Left cardiac atrium (tissue), 4 donors: ENCODE measurements around the gene SLIT3. TPM values are rescaled to one million over a fixed set of nuclear protein-coding genes. Genes with fewer than 3 reads are reported as not detected.
"Not testable (repeated sequence)": the region's sequence is repeated elsewhere in the genome, so short reads cannot be mapped to it uniquely, and the experiment has no call there.

Experiments
- ATAC-seq, 2 donors: fragments of 200-7000 bp; cut with Tn5 transposase; one replicate each; pipeline ENCODE4 v1.9.1; 2020; ENCODE audit warnings: mild to moderate bottlenecking in 2 of 2, moderate library complexity in 2 of 2
- DNase-seq: peaks from one replicate; pipeline ENCODE4 v3.0.0-alpha.2; 2020
- intact Hi-C, 2 donors: fragments of 100-400 bp; cut with DNase I; formaldehyde crosslinking; loops; one replicate each; pipeline versions ENCODE4 v1.14.1 to v1.15.1; 2022 to 2023
- total RNA-seq, 2 donors: library from RNA; stranded (reverse); fragmentation: NEBNext Ultra II Directional; extraction: Animal tissue kit (Norgen Biotek cat#: 25700); gene quantifications; one replicate each; pipeline ENCODE4 v1.2.1, GENCODE V29; 2021
- donor health status: DM: no; HTN: yes; CAD: no.
- donor health status: DM: no; HTN: yes; CAD: no; lungs with severe emphysema.
- donor health status: DM: yes; HTN: yes; CAD: no.
- donor health status: Dilated cardiomyopathy.

Gene SLIT3
- total RNA-seq, 2 donors from 2014 or later: 71.1 to 117 TPM

GRCh38 chr5:168663276-168664004, 637.5 kb downstream of the SLIT3 start:
- ATAC-seq (no peak), DNase-seq (no peak)
- intact Hi-C loops: no loop called here

GRCh38 chr5:168661593-168662485, 639.1 kb downstream of the SLIT3 start:
- no peak for ATAC-seq
- intact Hi-C loops: no loop called here

GRCh38 chr5:168660691-168661090, 640.2 kb downstream of the SLIT3 start:
- intact Hi-C loops: no loop called here
- no peak for DNase-seq
- no peak for ATAC-seq

More at GRCh38 chr5:168661593-168662485, 639.1 kb downstream of the SLIT3 start:
- no peak for DNase-seq

- no peak for DNase-seq
- no peak for ATAC-seq
- intact Hi-C loops: no loop called here
Measured at GRCh38 chr5:168659286-168659847, 641.6 kb downstream of the SLIT3 start.

- intact Hi-C loops: no loop called here
- peak; percentile 41 to 60 for ATAC-seq
- no peak for DNase-seq
Measured at GRCh38 chr5:168658394-168658793, 642.5 kb downstream of the SLIT3 start.

- ATAC-seq: peak; percentile 12 to 60
- no peak for DNase-seq
- intact Hi-C loops: no loop called here
Measured at GRCh38 chr5:168656633-168657032, 644.3 kb downstream of the SLIT3 start.

GRCh38 chr5:168655316-168655715, 645.6 kb downstream of the SLIT3 start:
- no peak for ATAC-seq
- intact Hi-C loops: no loop called here
- DNase-seq: no peak

- DNase-seq: peak; percentile 48
- peak in 1 of 2 donors; percentile 60 for ATAC-seq
- intact Hi-C loops: no loop called here
Measured at GRCh38 chr5:168654211-168654721, 646.7 kb downstream of the SLIT3 start.

- intact Hi-C loops: no loop called here
- no peak for ATAC-seq
- no peak for DNase-seq
Measured at GRCh38 chr5:168653626-168654025, 647.3 kb downstream of the SLIT3 start.

- peak; percentile 23 to 79 for ATAC-seq
- no peak for DNase-seq
- intact Hi-C loops: no loop called here
Measured at GRCh38 chr5:168651648-168652047, 649.3 kb downstream of the SLIT3 start.

GRCh38 chr5:168649306-168649705, 651.6 kb downstream of the SLIT3 start:
- no peak for ATAC-seq
- intact Hi-C loops: no loop called here
- DNase-seq: no peak

GRCh38 chr5:168648576-168648975, 652.4 kb downstream of the SLIT3 start:
- ATAC-seq (no peak), DNase-seq (no peak)
- intact Hi-C loops: no loop called here

- DNase-seq (no peak), ATAC-seq (no peak)
- intact Hi-C loops: no loop called here
Measured at GRCh38 chr5:168648016-168648415, 652.9 kb downstream of the SLIT3 start.

GRCh38 chr5:168647083-168647482, 653.9 kb downstream of the SLIT3 start:
- no peak for ATAC-seq
- intact Hi-C loops: no loop called here
- DNase-seq: no peak

- ATAC-seq (no peak), DNase-seq (no peak)
- intact Hi-C loops: no loop called here
Measured at GRCh38 chr5:168646335-168646734, 654.6 kb downstream of the SLIT3 start.

GRCh38 chr5:168645195-168645594, 655.7 kb downstream of the SLIT3 start:
- no peak for ATAC-seq
- no peak for DNase-seq
- intact Hi-C loops: no loop called here

- intact Hi-C loops: no loop called here
- DNase-seq: no peak
- no peak for ATAC-seq
Measured at GRCh38 chr5:168642019-168642418, 658.9 kb downstream of the SLIT3 start.

- intact Hi-C loops, ATAC-seq, DNase-seq: not testable (repeated sequence)
Measured at GRCh38 chr5:168638846-168639245, 662.1 kb downstream of the SLIT3 start.

GRCh38 chr5:168637793-168638192, 663.1 kb downstream of the SLIT3 start:
- ATAC-seq: peak in 1 of 2 donors; percentile 91

GRCh38 chr5:168637281-168637680, 663.7 kb downstream of the SLIT3 start:
- ATAC-seq (no peak), DNase-seq (no peak)
- intact Hi-C loops: no loop called here

More at GRCh38 chr5:168637793-168638192, 663.1 kb downstream of the SLIT3 start:
- intact Hi-C loops: no loop called here
- DNase-seq: no peak
